Endothelial cell of umbilical vein (primary cell): ENCODE measurements around the gene CRHR1.

Experiments used
- EZH2 ChIP-seq: IDR thresholded peaks from 2 replicates; pipeline ENCODE4 v1.6.1; 2012; ENCODE audit warnings: borderline replicate concordance, low read depth, mild to moderate bottlenecking, moderate library complexity, low read length, inconsistent platforms; ENCODE audit not compliant: severe bottlenecking
- FOS ChIP-seq: IDR thresholded peaks from 2 replicates; pipeline ENCODE4 v1.6.1; 2011; ENCODE audit warnings: mild to moderate bottlenecking, low read length, moderate library complexity, borderline replicate concordance; ENCODE audit not compliant: insufficient read depth
- JUN ChIP-seq: IDR thresholded peaks from 2 replicates; pipeline ENCODE4 v1.6.1; 2011; ENCODE audit warnings: borderline replicate concordance, low read depth; ENCODE audit not compliant: insufficient read length, insufficient read depth
- MYC ChIP-seq: IDR thresholded peaks from one replicate; pipeline ENCODE4 v1.6.1; 2011; ENCODE audit warnings: mild to moderate bottlenecking, low read depth, low read length
- POLR2A ChIP-seq: IDR thresholded peaks from 2 replicates; pipeline ENCODE4 v1.6.1; 2012; ENCODE audit warnings: low read depth, mild to moderate bottlenecking, control low read depth, low read length
- POLR2AphosphoS5 ChIP-seq: IDR thresholded peaks from 2 replicates; pipeline ENCODE4 v1.6.1; 2012; ENCODE audit warnings: low read depth, mild to moderate bottlenecking, control low read depth, low read length, moderate library complexity; ENCODE audit not compliant: insufficient read depth
- TF ChIP-seq, protein P1 (sequence below), 2 donors: IDR thresholded peaks; 1 replicate in 1 of 2; 2 replicates in 1 of 2; pipeline ENCODE4 v1.5.1; 2011; ENCODE audit warnings: low read length in 2 of 2, mild to moderate bottlenecking in 2 of 2, moderate library complexity in 2 of 2, control low read depth in 1 of 2, inconsistent platforms in 1 of 2, low read depth in 1 of 2; ENCODE audit not compliant: insufficient read depth in 1 of 2; ENCODE audit errors: extremely low read depth in 1 of 2
- TF ChIP-seq, protein P2 (sequence below): IDR thresholded peaks from 2 replicates; pipeline ENCODE4 v1.6.1; 2011; ENCODE audit not compliant: insufficient read depth, insufficient read length

DNA sequence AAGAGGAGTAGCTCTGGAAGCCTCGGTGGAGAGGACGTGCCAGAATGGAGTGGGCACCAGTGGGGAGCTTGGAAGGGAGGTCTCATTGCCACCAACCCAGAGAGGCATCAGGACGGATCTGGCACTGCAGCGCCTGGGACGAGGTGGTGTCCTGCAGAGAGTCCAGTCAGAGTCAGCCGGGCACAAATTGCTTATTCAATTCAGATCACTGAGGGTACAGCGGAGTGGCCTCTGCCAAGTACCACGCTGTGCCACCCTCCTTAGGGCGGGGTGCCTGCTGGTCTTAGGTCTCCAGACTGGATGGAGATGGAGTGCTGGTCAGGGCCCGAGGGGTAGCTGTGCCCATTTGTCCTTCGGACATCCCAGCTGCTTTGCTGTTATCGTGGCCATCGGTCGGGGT, 41.7 kb downstream of the CRHR1 start:
- TF ChIP-seq, protein P1, sequence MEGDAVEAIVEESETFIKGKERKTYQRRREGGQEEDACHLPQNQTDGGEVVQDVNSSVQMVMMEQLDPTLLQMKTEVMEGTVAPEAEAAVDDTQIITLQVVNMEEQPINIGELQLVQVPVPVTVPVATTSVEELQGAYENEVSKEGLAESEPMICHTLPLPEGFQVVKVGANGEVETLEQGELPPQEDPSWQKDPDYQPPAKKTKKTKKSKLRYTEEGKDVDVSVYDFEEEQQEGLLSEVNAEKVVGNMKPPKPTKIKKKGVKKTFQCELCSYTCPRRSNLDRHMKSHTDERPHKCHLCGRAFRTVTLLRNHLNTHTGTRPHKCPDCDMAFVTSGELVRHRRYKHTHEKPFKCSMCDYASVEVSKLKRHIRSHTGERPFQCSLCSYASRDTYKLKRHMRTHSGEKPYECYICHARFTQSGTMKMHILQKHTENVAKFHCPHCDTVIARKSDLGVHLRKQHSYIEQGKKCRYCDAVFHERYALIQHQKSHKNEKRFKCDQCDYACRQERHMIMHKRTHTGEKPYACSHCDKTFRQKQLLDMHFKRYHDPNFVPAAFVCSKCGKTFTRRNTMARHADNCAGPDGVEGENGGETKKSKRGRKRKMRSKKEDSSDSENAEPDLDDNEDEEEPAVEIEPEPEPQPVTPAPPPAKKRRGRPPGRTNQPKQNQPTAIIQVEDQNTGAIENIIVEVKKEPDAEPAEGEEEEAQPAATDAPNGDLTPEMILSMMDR (IDR thresholded peaks at IDR 0.05; ENCODE audit: extremely low read depth in 1 of 2, insufficient read depth in 1 of 2, low read depth in 1 of 2, low read length in 2 of 2), result no peak
- no peak for TF ChIP-seq POLR2A
- TF ChIP-seq EZH2, result no peak
- TF ChIP-seq, protein P2, sequence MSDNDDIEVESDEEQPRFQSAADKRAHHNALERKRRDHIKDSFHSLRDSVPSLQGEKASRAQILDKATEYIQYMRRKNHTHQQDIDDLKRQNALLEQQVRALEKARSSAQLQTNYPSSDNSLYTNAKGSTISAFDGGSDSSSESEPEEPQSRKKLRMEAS, result no peak
- no peak for TF ChIP-seq MYC
- TF ChIP-seq FOS, result no peak
- no peak for TF ChIP-seq POLR2AphosphoS5
- no peak for TF ChIP-seq JUN
